MCF 10A (cell line): ENCODE data around the gene PDE4D. TPM values are rescaled to one million over a fixed set of nuclear protein-coding genes. Genes with fewer than 3 reads are reported as not detected.

Experiments
- BruUV-seq: library from RNA; stranded (reverse); fragments of 400-500 nt; replicated peaks from 2 replicates; lab custom pipeline; 2021; lab: Mats Ljungman, UMichigan
- CTCF ChIA-PET: fragments of 300-600 bp; sonication (Branson Sonifier 250); formaldehyde crosslinking; extraction: SDS; loops from one replicate; lab custom pipeline; 2021; ENCODE audit warnings: antibody characterized with exemption, inconsistent platforms; lab: Yijun Ruan, JAX
- POLR2A ChIA-PET: fragments of 300-600, 350-650 bp; sonication (Branson Sonifier 250); formaldehyde crosslinking; extraction: SDS; loops from one replicate; lab custom pipeline; 2020; ENCODE audit warnings: antibody characterized with exemption, inconsistent platforms; lab: Yijun Ruan, JAX
- DNase-seq: peaks from one replicate; pipeline ENCODE4 v3.0.0-alpha.2; 2018; ENCODE audit not compliant: unreplicated experiment
- H3K27ac Mint-ChIP-seq: one replicate; pipeline ENCODE4 v1.8.0; 2022; ENCODE audit warnings: mild to moderate bottlenecking, low read depth, mixed read lengths; ENCODE audit not compliant: unreplicated experiment
- H3K27me3 Mint-ChIP-seq: one replicate; pipeline ENCODE4 v1.8.0; 2022; ENCODE audit warnings: mixed read lengths; ENCODE audit not compliant: insufficient read depth, unreplicated experiment
- H3K36me3 Mint-ChIP-seq: one replicate; pipeline ENCODE4 v1.8.0; 2022; ENCODE audit warnings: mild to moderate bottlenecking, moderate library complexity, mixed read lengths; ENCODE audit not compliant: insufficient read depth, unreplicated experiment
- H3K4me1 Mint-ChIP-seq: one replicate; pipeline ENCODE4 v1.8.0; 2022; ENCODE audit warnings: mixed read lengths; ENCODE audit not compliant: insufficient read depth, unreplicated experiment
- H3K4me3 Mint-ChIP-seq: one replicate; pipeline ENCODE4 v1.8.0; 2022; ENCODE audit warnings: mild to moderate bottlenecking, moderate library complexity, mixed read lengths; ENCODE audit not compliant: unreplicated experiment
- H3K9me3 Mint-ChIP-seq: one replicate; pipeline ENCODE4 v1.8.0; 2022; ENCODE audit warnings: mixed read lengths; ENCODE audit not compliant: unreplicated experiment
- intact Hi-C: fragments of 100-400 bp; cut with micrococcal nuclease; formaldehyde crosslinking; loops from 2 replicates; pipeline ENCODE4 v1.14.1; 2022
- total RNA-seq: library from RNA; stranded (reverse); gene quantifications from 2 replicates; pipeline ENCODE4 v1.2.3, GENCODE V29; 2022
- TF ChIP-seq, protein P1 (sequence below): fragments of 200-600 bp; IDR thresholded peaks from one replicate; pipeline ENCODE4 v1.8.0; 2022; ENCODE audit warnings: antibody characterized with exemption, mild to moderate bottlenecking; ENCODE audit not compliant: unreplicated experiment

PDE4D gene
- total RNA-seq, 1 experiment from 2014 or later, result 85.0 TPM

DNA sequence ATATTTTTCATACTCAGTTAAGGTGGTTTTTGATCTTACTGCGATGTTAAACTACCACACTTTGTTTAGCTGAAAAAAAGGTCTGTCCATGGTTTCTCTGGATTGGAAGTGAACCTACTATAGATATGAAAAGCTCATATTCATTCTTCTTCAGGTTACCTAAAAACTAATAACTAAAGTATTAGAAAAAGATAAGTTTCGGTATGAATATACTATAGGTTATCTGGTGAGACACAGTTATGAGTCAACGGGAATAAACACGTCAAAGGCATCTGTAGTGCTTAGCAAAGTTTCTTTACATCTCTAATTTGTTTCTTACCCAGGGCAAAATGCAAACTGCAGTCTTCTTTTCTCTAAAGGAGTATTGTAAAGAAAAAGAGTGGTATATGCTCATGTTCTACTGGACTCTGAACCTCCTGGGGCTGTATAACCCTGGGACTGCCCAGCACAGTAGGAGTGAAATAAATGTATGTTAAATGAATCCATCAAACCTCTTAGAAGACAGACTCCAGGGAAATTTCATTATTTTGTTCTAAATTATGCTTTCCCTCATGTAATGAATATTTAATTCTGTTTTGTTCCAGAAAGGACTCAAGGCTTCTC, 521.9 kb downstream of the PDE4D start:
- Mint-ChIP-seq H3K9me3 (peaks cover 14% of the 10 kb centered on the region), H3K36me3 (peaks cover 6% of the 10 kb centered on the region), H3K27me3 (no peaks in the 10 kb centered on the region), H3K4me1 (no peaks in the 10 kb centered on the region), H3K4me3 (no peak overlapping the region), H3K27ac (no peak overlapping the region)
- no peak for DNase-seq
- POLR2A ChIA-PET, result interaction anchor here (0.9 kb wide), 1 partner anchor 9 kb away, joined by 3 read pairs; no protein-coding TSS in a partner anchor
- BruUV-seq, result no TSS peak
- intact Hi-C loops, result no loop called here
- CTCF ChIA-PET, result interaction anchor here (0.5 to 22.0 kb wide), 10 partner anchors 9 to 480 kb away, joined by 3 to 359 read pairs (median 3); no protein-coding TSS in a partner anchor
- TF ChIP-seq, protein P1, sequence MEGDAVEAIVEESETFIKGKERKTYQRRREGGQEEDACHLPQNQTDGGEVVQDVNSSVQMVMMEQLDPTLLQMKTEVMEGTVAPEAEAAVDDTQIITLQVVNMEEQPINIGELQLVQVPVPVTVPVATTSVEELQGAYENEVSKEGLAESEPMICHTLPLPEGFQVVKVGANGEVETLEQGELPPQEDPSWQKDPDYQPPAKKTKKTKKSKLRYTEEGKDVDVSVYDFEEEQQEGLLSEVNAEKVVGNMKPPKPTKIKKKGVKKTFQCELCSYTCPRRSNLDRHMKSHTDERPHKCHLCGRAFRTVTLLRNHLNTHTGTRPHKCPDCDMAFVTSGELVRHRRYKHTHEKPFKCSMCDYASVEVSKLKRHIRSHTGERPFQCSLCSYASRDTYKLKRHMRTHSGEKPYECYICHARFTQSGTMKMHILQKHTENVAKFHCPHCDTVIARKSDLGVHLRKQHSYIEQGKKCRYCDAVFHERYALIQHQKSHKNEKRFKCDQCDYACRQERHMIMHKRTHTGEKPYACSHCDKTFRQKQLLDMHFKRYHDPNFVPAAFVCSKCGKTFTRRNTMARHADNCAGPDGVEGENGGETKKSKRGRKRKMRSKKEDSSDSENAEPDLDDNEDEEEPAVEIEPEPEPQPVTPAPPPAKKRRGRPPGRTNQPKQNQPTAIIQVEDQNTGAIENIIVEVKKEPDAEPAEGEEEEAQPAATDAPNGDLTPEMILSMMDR, result no peak

DNA sequence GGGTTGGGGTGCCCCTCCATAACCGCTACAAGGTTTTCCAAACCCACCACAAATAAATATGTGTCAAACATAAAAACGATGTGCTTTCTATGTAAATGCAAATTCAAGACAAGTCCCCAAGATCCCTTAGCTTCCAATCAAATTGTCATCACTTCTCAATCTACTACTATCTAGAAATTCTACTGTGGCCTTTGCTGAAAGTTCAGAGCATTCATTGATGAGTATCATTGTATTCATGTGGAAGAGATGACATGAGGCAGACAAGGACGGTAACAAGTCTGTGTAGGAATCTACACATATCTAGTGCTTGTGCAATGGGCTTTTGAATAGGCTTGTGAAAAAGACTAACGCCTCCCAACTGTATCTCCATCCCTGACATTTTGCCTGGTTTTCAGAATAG, 524.6 kb downstream of the PDE4D start:
- CTCF ChIA-PET, result interaction anchor here (0.7 to 22.0 kb wide), 9 partner anchors 8 to 179 kb away, joined by 3 to 359 read pairs (median 28); no protein-coding TSS in a partner anchor
- TF ChIP-seq, protein P1, result no peak
- no peaks in the 10 kb centered on the region for H3K9me3 Mint-ChIP-seq
- intact Hi-C loops, result loop anchor here (1.0 to 10.0 kb wide), 4 partner anchors 151 to 484 kb away; no protein-coding TSS in a partner anchor
- H3K36me3 Mint-ChIP-seq, result no peaks in the 10 kb centered on the region
- H3K4me3 Mint-ChIP-seq, result no peak overlapping the region
- H3K4me1 Mint-ChIP-seq, result no peaks in the 10 kb centered on the region
- POLR2A ChIA-PET, result interaction anchor here (0.7 to 1.2 kb wide), 3 partner anchors 13 to 180 kb away, joined by 3 to 7 read pairs (median 4); no protein-coding TSS in a partner anchor
- no TSS peak for BruUV-seq
- no peaks in the 10 kb centered on the region for H3K27me3 Mint-ChIP-seq
- no peak overlapping the region for H3K27ac Mint-ChIP-seq
- no peak for DNase-seq

DNA sequence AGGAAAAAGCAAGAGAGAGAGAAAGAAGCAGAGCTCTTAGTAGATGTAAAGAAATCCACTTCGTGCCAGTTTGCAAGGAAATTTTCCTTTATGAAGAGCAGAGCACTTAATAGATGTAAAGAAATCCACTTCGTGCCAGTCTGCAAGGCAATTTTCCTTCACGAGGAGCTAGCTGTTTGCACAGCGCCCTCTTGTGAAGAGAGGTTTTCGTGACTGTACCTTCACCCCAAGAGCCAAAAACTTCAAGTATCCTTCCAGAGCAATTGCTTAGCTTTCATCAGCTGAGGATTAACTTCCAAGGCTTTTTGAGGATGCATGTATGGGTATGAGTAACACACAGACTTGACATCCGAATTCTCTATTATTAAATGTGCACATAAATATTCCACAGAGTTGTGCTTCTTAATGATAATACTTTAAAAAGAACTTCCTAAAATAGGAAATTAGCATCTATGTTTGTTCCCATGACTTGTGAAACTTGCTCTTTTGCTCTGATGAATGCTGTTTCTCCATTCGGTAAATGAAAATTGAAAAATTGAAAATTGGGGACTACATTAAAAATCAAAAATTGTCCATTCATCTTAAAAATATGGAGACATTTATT, 525.6 kb downstream of the PDE4D start:
- TF ChIP-seq, protein P1, result peak; percentile 87
- no peaks in the 10 kb centered on the region for H3K9me3 Mint-ChIP-seq
- peak; percentile 77 for DNase-seq
- no peak overlapping the region for H3K27ac Mint-ChIP-seq
- H3K4me3 Mint-ChIP-seq, result no peak overlapping the region
- peaks cover 2% of the 10 kb centered on the region for H3K36me3 Mint-ChIP-seq
- H3K4me1 Mint-ChIP-seq, result no peaks in the 10 kb centered on the region
- intact Hi-C loops, result loop anchor here (1.0 to 10.0 kb wide), 4 partner anchors 150 to 483 kb away; no protein-coding TSS in a partner anchor
- no TSS peak for BruUV-seq
- ChIA-PET CTCF (interaction anchor here (0.6 to 22.0 kb wide), 32 partner anchors 9 to 433 kb away, joined by 3 to 359 read pairs (median 5); no protein-coding TSS in a partner anchor), POLR2A (interaction anchor here (0.8 to 1.2 kb wide), 3 partner anchors 14 to 179 kb away, joined by 3 to 7 read pairs (median 3); no protein-coding TSS in a partner anchor)
- H3K27me3 Mint-ChIP-seq, result no peaks in the 10 kb centered on the region

DNA sequence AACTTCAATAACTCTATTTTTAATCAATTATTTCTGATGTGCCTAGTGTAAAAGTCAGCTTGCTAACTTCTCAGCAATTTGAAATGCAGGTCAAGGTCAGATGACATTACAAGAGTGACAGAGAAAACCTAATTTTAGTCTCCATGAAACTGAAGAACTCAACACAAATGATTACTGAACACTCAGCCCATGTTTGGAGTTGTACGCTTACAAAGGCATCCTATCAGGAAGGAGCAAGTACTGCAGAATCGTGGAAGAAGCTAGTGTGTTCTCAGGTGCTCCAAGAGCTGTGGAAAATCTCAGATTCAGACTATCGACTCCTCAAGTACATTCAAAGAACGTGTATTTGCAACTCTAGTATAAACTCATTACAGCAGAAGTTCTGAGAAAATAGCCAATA, 526.7 kb downstream of the PDE4D start:
- H3K27ac Mint-ChIP-seq, result no peak overlapping the region
- no peak for DNase-seq
- BruUV-seq, result no TSS peak
- no peaks in the 10 kb centered on the region for H3K4me1 Mint-ChIP-seq
- peaks cover 4% of the 10 kb centered on the region for H3K36me3 Mint-ChIP-seq
- CTCF ChIA-PET, result interaction anchor here (0.5 to 22.0 kb wide), 21 partner anchors 7 to 434 kb away, joined by 3 to 359 read pairs (median 9); no protein-coding TSS in a partner anchor
- no peak overlapping the region for H3K4me3 Mint-ChIP-seq
- H3K27me3 Mint-ChIP-seq, result no peaks in the 10 kb centered on the region
- TF ChIP-seq, protein P1, result no peak
- POLR2A ChIA-PET, result interaction anchor here (0.6 to 1.1 kb wide), 4 partner anchors 25 to 179 kb away, joined by 3 to 5 read pairs (median 4); no protein-coding TSS in a partner anchor
- no peaks in the 10 kb centered on the region for H3K9me3 Mint-ChIP-seq
- intact Hi-C loops, result loop anchor here (10.0 kb wide), 2 partner anchors 332 to 482 kb away; no protein-coding TSS in a partner anchor
